CD4-positive, alpha-beta T cell treated with Interleukin-21 for 1 hour (primary cell): Measurements from ENCODE around the gene ZNF18.

Experiments used
- DNase-seq: peaks from one replicate; pipeline ENCODE4 v3.0.0-alpha.2; 2020

Gene ZNF18

GRCh38 chr17:11997147-11997971, at the start of gene ZNF18:
TSS of gene ZNF18 (minus strand) at chr17:11997475. CDS start at chr17:11992829, 4,646 bp downstream.
- DNase-seq: peak; percentile 95

DNA sequence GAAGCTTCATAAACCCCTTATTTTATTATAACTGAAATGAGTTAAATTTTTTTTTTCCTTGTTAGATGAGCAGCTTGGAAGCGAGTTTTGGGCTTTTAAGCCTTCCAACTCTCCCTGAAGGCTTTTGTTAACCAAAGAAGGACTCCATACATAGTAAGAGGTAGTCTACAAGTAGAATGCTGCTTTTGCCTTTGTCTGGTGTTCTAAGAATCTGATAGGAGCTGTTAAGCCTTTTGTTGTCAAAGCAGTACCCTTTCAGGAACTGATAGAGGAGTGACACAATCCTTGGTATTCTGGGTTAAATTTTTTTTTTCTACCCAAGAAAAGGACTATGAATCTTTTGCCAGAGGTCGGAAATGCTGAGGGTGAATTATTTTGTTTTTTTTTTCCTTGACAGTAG, 49.5 kb upstream of the ZNF18 start:
- no peak for DNase-seq

GRCh38 chr17:12043702-12044101, 46.4 kb upstream of the ZNF18 start:
- no peak for DNase-seq

DNA sequence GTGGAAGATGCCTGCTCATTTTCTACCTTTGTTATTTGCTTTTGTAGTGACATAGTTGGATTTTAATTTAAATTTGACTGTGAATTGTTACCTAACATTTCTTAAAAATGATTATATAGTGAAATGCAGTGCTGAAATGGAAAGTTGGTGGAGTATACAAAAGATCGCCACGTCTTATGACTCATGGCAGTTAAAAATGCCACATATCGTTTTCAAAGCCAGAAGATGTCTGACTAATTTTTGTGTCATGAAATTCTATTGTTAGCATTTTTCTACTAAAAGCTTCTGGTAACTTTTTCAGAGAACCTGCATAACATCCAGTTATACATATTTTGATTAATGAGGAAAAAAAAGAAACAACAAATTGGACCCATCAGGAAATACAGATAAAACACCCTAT, 44.0 kb upstream of the ZNF18 start:
- no peak for DNase-seq

DNA sequence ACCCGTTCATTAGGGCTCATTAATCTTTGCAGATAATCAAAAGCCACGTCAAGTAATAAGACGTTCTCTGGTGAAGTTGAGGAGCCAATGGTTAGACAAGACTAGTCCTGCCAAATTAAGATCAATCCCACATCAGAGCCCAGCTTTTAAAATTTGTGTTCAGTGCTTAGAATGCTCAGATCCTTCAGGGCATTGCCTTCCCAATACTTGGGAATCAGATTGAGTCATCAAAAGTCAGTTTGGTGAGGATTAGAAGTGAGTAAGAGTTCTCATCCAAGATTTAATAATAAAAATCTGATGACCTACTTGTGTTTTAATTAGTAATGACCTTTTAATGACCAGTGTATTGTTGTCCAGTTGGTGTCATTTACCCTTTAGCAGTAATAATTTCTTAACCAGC, 43.2 kb upstream of the ZNF18 start:
- DNase-seq: no peak

DNA sequence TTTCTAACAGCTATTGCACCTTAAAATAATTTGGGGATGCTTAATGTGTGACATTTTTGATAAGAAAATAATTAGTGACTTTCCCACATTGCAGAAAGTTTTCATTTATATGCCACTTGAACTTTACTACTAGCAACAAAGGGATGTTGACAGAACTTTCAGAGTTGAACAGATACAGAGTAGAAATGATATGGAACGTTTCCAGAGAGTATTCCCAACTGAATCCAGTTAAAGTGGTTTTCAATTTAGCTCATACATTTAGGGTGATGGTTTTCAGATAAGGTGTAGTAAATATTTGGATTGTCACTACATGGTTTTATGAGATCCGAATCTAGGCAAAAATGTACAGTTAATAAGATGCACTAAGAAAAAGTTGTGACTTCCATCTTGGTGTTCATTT, 40.7 kb upstream of the ZNF18 start:
- DNase-seq: no peak

DNA sequence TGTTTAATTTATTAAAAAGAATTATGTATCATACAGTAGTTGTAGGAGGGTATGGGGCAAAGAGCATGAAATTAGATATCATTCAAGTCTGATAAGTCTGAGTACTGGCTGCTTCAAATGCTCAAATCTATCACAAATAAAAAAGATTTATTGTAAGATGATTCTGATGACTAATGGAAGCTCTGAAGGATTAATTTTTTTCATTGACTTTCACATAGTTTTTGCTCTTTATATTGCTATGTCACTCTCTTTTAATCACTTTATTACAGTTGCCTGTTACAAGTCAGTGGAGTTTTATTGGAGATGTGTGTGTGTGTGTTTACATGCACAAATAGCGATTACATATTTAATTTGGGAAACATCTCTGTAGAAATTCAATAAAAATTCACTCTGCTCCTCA, 38.4 kb upstream of the ZNF18 start:
- no peak for DNase-seq

- no peak for DNase-seq
Observed at GRCh38 chr17:12034538-12034937, 37.3 kb upstream of the ZNF18 start.

- DNase-seq: no peak
Observed at GRCh38 chr17:12028611-12029010, 31.3 kb upstream of the ZNF18 start.

- no peak for DNase-seq
Observed at GRCh38 chr17:12027658-12028057, 30.4 kb upstream of the ZNF18 start.

DNA sequence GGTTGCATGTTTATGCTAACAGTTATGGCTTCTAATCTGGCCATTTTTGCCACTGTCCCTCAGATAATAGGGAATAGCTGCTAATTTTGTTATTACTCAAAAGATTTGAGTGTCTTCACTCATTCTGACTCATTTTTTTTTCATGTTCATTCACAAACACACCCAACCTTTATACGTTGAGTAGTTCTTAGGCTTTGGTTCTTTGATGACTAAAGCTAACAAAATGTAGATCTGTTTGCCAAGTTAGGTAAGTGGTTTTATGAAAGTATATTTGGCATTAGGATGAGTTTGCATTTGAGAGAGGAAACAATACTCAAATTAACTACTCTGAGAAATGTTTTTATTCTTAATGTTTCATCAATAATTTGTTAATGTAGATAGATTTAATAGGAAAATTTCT, 27.1 kb upstream of the ZNF18 start:
- DNase-seq: no peak

DNA sequence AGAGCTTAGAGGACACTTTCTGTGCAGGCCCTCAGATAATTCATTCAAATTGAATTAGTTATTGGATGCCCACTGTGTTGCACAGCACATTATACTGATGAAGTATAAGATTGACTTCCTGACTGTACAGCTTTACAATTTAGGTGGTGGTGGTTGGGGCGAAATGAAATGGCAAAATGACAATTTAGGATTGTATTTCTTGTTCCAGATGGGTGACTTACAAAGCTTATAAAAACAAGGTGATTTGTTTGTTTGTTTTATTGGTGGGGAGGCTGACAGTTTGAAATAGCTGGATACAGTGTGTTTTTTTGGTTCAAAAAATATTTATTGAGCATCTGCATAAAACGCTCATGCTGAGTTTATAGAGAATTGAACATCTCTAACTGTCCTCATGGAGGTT, 25.0 kb upstream of the ZNF18 start:
- DNase-seq: no peak

DNA sequence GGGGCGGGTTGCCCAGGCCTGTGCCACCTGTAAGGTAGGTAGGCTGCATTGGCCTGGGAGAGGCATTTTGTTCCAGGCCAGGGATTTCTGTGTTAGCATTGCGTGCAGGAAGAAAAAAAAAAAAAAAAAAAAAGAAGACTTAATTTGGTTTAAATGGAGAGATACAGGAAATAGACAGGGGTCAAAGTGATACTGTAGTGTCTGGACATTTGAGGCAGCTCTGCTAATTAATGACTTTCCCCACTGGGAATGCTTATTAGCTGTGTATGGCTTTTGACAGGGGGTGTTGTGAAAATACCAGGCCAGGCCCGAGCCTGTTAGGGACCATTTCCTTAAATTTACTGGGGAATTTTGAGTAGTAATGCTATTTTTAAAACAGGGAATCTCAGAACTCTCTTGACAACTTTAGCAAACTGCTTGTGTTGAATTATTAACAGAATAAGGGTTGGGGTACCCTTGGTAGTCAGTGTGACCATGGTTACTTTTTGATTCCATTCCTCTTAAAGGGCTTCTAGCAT, 24.4 kb upstream of the ZNF18 start:
- DNase-seq: no peak

DNA sequence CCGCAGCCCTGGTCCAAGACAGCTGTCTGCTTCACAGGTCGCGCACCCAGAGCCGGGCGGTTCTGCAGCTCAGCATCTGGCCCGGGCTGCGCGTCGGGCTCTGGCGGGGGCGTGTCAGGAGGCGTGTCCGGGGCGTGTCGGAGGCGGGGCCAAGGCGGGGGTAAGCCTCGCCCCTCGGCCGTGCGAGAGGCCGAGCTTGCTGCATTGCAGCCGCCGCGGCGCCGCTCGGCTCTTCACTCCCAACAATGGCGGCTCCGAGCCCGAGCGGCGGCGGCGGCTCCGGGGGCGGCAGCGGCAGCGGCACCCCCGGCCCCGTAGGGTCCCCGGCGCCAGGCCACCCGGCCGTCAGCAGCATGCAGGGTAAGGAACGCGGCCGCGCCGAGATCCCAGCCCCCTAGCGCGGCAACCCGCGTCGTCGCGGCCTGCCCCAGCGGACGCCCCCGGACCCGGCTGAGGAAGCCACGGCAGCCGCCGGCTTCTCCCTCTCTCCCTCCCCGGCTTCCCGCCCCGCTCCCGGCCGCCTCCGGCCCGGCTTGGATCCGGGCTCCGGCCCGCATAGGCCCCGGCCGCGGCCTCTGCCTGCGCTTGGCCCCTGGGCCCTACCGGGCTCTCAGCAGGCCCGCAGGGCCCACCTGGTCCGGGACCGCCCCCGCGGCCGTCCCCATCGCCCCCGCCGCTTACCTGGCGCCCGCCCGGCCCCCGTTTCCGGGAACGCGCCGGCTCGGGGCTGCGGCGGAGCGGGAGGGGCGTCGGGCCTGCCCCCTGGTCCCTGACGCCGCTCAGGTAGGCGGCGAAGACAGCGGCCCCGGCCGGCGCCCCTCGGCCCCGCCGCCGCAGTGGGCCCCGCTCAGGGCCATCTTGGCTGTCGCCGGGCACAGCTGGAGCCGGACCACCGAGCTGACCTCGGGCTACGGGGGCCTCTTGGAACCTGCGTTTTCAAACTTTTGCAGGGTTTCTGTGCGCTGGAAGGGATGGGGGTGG, 23.7 kb upstream of the ZNF18 start, which contains the start of gene MAP2K4:
Gene MAP2K4 (plus strand): TSS at position 236 of the 981 bp plus-strand sequence. CDS start 10 bp downstream, at position 246.
- peak; percentile 95 for DNase-seq

DNA sequence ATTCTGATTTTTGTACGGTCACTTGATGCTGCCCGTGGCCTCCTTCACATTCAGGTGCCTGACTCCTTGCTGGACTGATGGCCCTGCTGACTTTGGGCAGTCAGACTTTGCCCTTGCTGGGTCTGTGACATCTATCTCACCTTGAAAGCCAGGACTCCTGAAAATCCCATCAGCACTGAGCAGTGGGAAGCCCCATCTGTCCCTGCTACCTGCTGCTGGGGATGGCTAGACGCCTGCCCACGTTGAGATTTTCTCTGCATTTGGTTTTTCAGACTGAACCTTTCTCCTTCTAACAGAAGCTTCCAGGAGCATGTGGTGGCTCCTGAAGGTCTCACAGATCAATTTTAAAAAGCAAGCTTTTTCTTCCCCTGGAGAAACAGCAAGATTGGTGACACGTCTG, 10.2 kb upstream of the ZNF18 start:
- DNase-seq: no peak

- DNase-seq: no peak
Observed at GRCh38 chr17:11999696-12000095, 2.4 kb upstream of the ZNF18 start.

GRCh38 chr17:11997972-11998233, 628 bp upstream of the ZNF18 start:
- DNase-seq: no peak

DNA sequence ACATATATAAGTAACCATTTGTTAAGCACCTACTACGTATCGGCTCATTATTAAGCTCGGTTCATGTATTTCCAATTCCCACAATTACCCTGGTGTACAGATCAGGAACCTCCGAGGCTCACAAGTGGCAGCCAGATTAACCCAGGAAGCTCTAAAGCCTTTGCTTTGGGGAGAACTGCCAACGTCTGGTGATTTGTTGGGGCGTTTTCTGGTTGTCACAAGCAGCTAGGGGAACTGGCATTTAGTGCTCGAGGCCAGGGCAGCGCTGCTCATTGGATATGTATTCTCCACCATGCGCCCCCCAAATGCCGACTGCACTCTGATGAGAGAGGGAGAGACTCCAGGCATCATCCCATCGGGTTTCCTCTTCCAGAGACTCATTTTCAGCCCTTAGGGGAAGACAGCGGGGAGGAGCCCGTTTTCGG, 541 bp downstream of the ZNF18 start:
- DNase-seq: peak; percentile 55

DNA sequence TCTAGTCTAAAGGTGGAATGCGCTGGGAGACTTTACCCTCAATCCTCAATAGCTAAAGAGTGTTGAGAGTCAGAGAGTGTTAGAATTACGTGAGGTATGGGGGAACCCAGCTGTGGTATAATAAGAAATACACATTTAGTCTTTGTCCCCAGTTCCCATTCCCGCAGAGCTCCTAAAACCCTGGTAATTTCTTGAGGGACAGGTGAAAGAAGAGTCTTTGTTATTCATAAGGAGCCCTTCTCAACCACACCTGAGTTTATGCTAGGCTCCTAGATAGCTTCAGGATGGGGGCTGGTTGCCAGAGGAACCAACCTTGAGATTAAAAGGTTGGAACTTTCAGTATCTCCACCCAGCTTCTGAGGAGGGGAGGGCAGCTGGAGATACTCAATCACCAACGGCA, 5.8 kb downstream of the ZNF18 start:
- no peak for DNase-seq

GRCh38 chr17:11990363-11990983, 6.8 kb downstream of the ZNF18 start:
- no peak for DNase-seq

DNA sequence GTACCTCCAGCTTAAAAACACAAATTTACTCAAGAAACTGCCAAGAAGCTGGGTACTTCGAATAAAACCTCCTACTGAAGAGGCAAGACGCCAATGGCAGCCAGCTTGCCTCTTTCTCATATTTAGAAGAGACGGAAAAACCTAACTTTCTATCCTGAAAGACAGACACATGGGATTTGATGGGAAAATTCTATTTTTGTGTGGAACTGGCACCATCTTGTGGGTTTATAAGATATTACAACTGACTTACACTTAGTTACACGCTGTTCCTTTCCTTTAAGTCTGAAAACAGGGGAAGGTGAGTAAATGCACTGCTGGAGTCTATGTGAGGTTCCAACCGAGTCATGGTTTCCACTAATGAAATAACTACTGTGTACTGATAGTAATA, 10.3 kb downstream of the ZNF18 start:
- DNase-seq: no peak

GRCh38 chr17:11986179-11986941, 10.9 kb downstream of the ZNF18 start:
- no peak for DNase-seq

DNA sequence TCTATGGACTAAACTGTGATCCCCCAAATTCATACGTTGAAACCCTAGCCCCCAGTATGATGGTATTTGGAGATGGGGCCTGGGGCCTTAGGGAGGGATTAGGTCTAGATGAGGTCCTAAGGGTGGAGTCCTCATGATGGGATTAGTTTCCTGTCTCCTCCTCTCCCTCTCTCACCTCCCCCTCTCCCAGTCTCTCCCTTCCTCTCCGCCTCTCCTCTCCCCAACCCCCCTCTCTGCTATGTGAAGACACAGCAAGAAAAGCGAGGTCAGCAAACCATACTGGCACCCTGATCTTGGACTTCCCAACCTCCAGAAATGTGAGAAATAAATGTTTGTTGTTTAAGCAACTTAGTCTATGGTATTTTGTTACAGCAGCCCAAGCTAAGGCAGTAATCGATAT, 15.4 kb downstream of the ZNF18 start:
- DNase-seq: no peak
